Gastroesophageal sphincter (tissue), 2 donors: ENCODE measurements around the gene THTPA.

Experiments used
- POLR2A ChIP-seq, 2 donors: fragments of 450-650 bp; IDR thresholded peaks; one replicate each; pipeline ENCODE4 v1.6.1; 2017; ENCODE audit warnings: antibody characterized with exemption in 2 of 2, mild to moderate bottlenecking in 2 of 2, moderate library complexity in 1 of 2
- POLR2AphosphoS5 ChIP-seq: sonication (generic); formaldehyde crosslinking; IDR thresholded peaks from one replicate; pipeline ENCODE4 v1.6.1; 2017; ENCODE audit warnings: antibody characterized with exemption

- TF ChIP-seq POLR2A (IDR thresholded peaks at IDR 0.05) (peak; percentile 32 to 41), POLR2AphosphoS5 (peak; percentile 58)
Measured at GRCh38 chr14:23555882-23556699, at the start of gene THTPA.
